HL-60 (cell line): Measurements from ENCODE around the gene FTCDNL1.

ENCODE experiments used
- DNase-seq, 2 experiments: peaks; one replicate each; pipeline ENCODE4 v3.0.0-alpha.2; 2010 to 2020; ENCODE audit warnings: low read depth in 1 of 2, low spot score in 1 of 2
- H3K27ac ChIP-seq: fragments of 250-450 bp; sonication (Bioruptor Pico); replicated peaks from 2 replicates; pipeline ENCODE4 v1.5.1; 2020; ENCODE audit warnings: mild to moderate bottlenecking, moderate library complexity
- H3K27me3 ChIP-seq: fragments of 250-450 bp; sonication (Bioruptor Pico); 2 replicates; pipeline ENCODE4 v1.5.1; 2021; ENCODE audit warnings: mild to moderate bottlenecking, moderate library complexity; ENCODE audit not compliant: insufficient read depth, poor library complexity, severe bottlenecking
- H3K4me3 ChIP-seq: replicated peaks from 2 replicates; pipeline ENCODE4 v1.5.1; 2011; ENCODE audit warnings: mild to moderate bottlenecking, control low read depth, low read length; ENCODE audit not compliant: insufficient read depth
- CTCF ChIP-seq: IDR thresholded peaks from one replicate; pipeline ENCODE4 v1.5.1; 2011; ENCODE audit warnings: low read length, control low read depth, inconsistent platforms; ENCODE audit not compliant: insufficient read depth
- GABPA ChIP-seq: IDR thresholded peaks from 2 replicates; pipeline ENCODE4 v1.6.1; 2012; ENCODE audit warnings: low read depth
- POLR2AphosphoS5 ChIP-seq: IDR thresholded peaks from 2 replicates; pipeline ENCODE4 v1.6.1; 2012; ENCODE audit warnings: low read depth
- SPI1 ChIP-seq: IDR thresholded peaks from 2 replicates; pipeline ENCODE4 v1.6.1; 2012; ENCODE audit warnings: low read depth, mild to moderate bottlenecking, borderline replicate concordance
- TF ChIP-seq, protein P1 (sequence below): IDR thresholded peaks from 2 replicates; pipeline ENCODE4 v1.6.1; 2012; ENCODE audit warnings: low read depth; ENCODE audit not compliant: insufficient replicate concordance

The FTCDNL1 gene

GRCh38 chr2:199807966-199808365 lies 43.0 kb downstream of the FTCDNL1 start:
- no peak for TF ChIP-seq GABPA
- no peak for TF ChIP-seq SPI1
- TF ChIP-seq, protein P1, sequence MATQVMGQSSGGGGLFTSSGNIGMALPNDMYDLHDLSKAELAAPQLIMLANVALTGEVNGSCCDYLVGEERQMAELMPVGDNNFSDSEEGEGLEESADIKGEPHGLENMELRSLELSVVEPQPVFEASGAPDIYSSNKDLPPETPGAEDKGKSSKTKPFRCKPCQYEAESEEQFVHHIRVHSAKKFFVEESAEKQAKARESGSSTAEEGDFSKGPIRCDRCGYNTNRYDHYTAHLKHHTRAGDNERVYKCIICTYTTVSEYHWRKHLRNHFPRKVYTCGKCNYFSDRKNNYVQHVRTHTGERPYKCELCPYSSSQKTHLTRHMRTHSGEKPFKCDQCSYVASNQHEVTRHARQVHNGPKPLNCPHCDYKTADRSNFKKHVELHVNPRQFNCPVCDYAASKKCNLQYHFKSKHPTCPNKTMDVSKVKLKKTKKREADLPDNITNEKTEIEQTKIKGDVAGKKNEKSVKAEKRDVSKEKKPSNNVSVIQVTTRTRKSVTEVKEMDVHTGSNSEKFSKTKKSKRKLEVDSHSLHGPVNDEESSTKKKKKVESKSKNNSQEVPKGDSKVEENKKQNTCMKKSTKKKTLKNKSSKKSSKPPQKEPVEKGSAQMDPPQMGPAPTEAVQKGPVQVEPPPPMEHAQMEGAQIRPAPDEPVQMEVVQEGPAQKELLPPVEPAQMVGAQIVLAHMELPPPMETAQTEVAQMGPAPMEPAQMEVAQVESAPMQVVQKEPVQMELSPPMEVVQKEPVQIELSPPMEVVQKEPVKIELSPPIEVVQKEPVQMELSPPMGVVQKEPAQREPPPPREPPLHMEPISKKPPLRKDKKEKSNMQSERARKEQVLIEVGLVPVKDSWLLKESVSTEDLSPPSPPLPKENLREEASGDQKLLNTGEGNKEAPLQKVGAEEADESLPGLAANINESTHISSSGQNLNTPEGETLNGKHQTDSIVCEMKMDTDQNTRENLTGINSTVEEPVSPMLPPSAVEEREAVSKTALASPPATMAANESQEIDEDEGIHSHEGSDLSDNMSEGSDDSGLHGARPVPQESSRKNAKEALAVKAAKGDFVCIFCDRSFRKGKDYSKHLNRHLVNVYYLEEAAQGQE = no peak
- TF ChIP-seq CTCF = no peak
- no peak for TF ChIP-seq POLR2AphosphoS5
- no peak overlapping the region for H3K27ac ChIP-seq
- H3K27me3 ChIP-seq = no peaks in the 10 kb centered on the region
- peak in 1 of 2 experiments; percentile 5 for DNase-seq
- no peak overlapping the region for H3K4me3 ChIP-seq

GRCh38 chr2:199806179-199806578 lies 44.8 kb downstream of the FTCDNL1 start:
- TF ChIP-seq GABPA (no peak), POLR2AphosphoS5 (no peak), CTCF (no peak), SPI1 (no peak)
- TF ChIP-seq, protein P1 = no peak
- H3K27me3 ChIP-seq = no peaks in the 10 kb centered on the region
- no peak for DNase-seq
- no peak overlapping the region for H3K27ac ChIP-seq
- no peak overlapping the region for H3K4me3 ChIP-seq

- no peak overlapping the region for H3K4me3 ChIP-seq
- H3K27ac ChIP-seq = no peak overlapping the region
- DNase-seq = no peak
- no peak for TF ChIP-seq CTCF
- no peak for TF ChIP-seq POLR2AphosphoS5
- TF ChIP-seq GABPA = no peak
- no peak for TF ChIP-seq SPI1
- TF ChIP-seq, protein P1 = no peak
- H3K27me3 ChIP-seq = no peaks in the 10 kb centered on the region
These were observed 46.2 kb downstream of the FTCDNL1 start for GRCh38 chr2:199804831-199805230.
